ENCODE data around the gene SEC61A2.

Gene SEC61A2

DNA sequence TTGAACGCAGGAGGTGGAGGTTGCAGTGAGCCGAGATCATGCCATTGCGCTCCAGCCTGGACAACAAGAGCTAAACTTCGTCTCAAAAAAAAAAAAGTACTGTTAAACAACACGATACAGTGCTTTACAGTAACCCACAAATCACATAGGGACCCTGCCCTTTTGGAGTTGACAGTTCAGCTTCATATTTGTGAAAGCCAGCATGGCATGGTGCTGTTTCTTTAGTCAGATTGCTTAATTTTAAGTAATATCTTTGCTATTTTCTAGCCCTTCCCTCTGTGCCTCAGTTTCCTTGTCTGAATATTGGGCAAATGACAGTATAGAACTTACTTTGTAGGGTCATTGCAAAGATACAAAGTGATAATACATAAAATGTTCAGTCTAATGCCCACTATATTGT, 71.4 kb downstream of the SEC61A2 start:
- no peak for DNase-seq

DNA sequence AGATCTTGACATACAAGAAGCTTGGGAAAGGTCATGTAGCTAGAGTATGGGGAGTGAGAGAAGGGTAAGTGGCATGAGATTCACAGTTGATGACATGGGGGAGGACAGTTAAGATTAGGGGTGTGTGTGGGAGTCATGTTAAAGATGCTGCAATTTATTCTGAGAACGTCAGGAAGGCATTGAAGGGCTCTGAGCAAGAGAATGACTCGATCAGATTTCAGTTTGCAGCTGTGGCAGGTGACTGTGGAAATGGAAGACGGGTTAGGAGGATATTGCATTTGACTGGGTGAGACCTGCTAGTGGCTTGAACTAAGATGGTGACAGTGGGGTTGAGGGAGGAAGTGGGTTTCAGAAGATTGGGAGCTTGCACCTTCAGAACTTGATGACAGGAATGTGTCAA, 72.1 kb downstream of the SEC61A2 start:
- no peak for DNase-seq

DNA sequence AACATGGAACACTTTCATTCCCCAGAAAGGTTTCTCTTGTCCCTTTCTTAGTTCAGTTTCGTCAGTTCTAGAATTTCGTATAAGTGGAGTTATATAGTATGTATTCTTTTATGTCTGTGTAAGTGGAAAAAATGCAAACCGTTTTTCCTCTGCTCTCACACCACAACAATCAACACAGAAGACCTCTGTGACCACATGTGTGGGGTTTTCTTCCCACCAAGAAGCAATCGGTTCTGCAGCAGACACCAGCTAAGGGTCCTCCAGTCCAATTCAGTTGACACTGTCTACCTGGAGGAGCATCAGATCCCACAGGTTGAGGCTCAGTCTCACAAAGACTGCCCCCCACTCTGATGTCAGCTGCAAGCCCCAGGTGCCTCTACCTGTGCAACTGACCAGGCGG, 72.7 kb downstream of the SEC61A2 start:
- no peak for DNase-seq

DNA sequence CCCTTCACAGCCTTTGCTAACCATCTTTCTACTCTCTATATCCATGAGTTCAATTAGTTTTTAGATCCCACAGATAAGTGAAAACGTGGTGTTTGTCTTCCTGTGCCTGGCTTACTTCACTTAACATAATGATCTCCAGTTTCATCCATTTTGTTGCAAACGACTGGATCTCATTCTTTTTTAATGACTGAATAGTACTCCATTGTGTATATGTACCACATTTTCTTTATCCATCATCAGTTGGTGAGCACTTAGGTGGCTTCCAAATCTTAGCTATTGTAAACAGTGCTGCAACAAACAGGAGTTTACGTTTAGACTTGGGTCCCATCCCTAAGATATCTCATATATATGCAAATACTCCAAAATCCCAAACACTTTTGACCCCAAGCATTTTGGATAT, 75.6 kb downstream of the SEC61A2 start:
- no peak for DNase-seq

DNA sequence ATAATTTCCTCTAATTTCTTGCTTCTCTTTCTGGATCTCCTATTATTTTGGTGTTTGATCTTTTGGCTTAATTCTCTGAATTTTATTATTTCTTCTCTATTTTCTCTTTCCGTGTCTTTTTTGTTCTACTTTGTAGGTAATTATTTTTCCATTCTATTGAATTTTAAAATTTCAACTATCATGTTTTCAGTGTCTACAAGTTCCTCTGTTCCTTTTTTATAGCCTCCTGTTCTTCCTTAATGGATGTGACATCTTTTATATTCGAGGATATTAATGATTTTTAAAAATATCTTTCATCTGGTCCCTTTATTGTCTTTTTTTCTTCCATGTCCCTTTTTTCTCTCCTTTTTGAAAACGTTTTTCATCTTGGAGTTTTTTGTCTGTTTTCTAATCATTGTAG, 77.6 kb downstream of the SEC61A2 start:
- DNase-seq = no peak

DNA sequence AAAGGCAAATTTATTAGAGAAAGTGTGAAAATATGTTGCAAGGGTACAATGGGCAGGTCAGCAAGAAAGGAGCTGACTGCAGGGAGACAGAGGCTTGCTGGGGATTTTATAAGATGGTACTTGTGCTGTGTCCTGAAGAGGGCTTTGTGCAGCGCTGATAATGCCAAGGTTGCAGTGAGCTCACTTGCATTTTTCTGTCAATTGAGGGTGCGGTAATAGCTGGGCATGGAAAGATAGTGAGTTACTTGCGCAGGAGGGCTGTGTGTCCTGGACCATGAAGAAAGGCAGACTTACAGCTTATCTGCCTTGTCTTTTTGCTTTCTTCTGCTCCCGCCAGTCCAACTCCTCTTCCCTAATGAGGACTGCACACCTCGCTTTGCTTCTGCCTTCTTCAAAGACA, 79.0 kb downstream of the SEC61A2 start:
- DNase-seq = no peak

DNA sequence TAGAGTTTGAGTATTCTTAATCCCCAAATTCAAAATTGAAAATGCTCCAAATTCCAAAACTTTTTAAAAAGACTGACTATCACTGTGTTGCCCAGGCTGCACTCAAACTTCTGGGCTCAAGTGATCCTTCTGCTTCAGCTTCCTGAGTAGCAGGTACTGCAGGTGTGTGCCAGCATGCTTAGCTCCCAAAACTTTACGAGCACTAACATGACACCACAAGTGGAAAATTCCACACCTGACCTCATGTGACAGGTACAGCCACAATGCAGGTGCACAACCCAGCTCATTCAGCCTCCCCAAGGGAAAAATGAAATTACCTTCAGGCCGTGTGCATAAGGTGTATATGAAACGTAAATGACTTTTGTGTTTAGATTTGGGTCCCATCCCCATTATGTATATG, 83.0 kb downstream of the SEC61A2 start:
- DNase-seq = no peak

GRCh38 chr10:12213621-12214020, 84.1 kb downstream of the SEC61A2 start:
- no peak for DNase-seq

- no peak for DNase-seq
Observed at GRCh38 chr10:12214093-12214492, 84.6 kb downstream of the SEC61A2 start.

DNA sequence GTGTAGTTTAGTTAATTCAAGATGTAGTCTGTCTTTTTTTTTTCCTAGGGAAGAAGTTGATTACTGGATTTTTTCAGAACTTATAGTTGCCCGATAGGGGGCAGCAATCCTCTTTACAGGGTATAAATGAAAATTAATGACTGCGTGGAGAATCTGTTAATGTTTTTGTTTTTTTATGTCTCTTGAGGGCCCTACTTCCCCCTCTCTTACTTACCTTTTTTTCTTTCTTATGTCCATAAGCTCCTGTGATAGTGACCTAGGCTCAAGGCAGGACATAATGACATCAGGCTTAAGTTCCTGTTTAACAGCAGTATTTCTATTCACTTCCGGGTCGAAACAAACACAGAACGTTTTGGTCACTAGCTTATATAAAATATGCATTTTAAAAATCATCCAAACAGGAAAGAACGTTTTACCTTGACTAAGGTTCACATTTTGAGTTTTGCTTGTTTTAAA, 85.3 kb downstream of the SEC61A2 start:
- no peak for DNase-seq

Data from DMS79 (cell line).